Gastrocnemius medialis (tissue), 4 donors: ENCODE measurements around the gene SH3GL2.

Experiments used
- POLR2A ChIP-seq, 2 donors: fragments of 450-650 bp; IDR thresholded peaks; one replicate each; pipeline ENCODE4 v1.6.1; 2017; ENCODE audit warnings: antibody characterized with exemption in 2 of 2, mild to moderate bottlenecking in 2 of 2, moderate library complexity in 2 of 2
- TF ChIP-seq, protein P1 (sequence below), 5 experiments: fragments of 450-650 bp in 3 of 5; fragments of 200-600 bp in 2 of 5; sonication (generic) in 2 of 5; IDR thresholded peaks in 4 of 5; conservative IDR thresholded peaks in 1 of 5; 1 replicate in 4 of 5; 2 replicates in 1 of 5; pipeline ENCODE4 v1.5.1; 2016 to 2019; ENCODE audit warnings: antibody characterized with exemption in 5 of 5, mild to moderate bottlenecking in 3 of 5, moderate library complexity in 3 of 5

DNA sequence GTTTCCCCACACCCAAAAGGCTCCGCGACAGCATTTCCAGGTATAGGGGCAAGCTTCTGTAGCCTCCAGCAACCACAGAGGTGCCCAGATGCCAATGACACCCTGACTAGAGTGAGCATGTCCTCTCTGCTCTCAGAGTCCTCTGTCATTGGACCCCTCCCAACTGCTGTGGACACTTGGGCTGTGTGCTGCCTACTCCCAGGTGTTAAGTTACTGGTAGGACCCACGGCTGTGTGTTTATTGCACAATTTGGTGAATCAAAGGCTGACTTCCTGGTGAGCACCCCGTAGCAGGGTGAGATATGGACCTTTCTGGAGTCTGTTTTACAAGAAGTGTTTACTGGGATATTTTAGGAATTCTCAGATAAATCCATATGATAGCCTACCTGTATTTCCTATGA lies 36.0 kb downstream of the SH3GL2 start:
- TF ChIP-seq, protein P1, sequence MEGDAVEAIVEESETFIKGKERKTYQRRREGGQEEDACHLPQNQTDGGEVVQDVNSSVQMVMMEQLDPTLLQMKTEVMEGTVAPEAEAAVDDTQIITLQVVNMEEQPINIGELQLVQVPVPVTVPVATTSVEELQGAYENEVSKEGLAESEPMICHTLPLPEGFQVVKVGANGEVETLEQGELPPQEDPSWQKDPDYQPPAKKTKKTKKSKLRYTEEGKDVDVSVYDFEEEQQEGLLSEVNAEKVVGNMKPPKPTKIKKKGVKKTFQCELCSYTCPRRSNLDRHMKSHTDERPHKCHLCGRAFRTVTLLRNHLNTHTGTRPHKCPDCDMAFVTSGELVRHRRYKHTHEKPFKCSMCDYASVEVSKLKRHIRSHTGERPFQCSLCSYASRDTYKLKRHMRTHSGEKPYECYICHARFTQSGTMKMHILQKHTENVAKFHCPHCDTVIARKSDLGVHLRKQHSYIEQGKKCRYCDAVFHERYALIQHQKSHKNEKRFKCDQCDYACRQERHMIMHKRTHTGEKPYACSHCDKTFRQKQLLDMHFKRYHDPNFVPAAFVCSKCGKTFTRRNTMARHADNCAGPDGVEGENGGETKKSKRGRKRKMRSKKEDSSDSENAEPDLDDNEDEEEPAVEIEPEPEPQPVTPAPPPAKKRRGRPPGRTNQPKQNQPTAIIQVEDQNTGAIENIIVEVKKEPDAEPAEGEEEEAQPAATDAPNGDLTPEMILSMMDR (IDR thresholded peaks at IDR 0.05 in 4 of 5, conservative IDR thresholded peaks at IDR 0.05 in 1 of 5) = no peak
- TF ChIP-seq POLR2A (IDR thresholded peaks at IDR 0.05) = no peak
